Measurements from ENCODE around the gene CCDC170.

The CCDC170 gene

DNA sequence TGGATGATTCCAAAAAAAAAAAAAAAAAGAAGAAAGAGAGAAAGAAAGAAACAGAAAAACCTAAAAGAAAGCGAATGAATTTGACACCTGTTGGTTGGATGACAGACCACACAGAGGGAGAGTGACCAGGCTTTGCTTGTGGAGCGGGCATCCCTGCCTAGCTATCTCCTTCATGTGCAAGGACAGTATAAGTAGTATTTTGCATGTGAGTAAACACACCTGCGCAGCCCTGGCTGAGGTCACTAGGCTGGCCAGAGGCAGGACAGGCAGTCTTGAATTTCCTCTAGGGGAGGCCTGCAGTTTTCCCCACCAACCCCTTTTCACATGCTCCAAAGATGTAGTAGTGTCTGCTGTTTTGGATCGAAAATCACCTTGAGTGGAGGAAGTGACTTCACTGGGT, 126.4 kb downstream of the CCDC170 start:
- no peak for DNase-seq

GRCh38 chr6:151624071-151624470, 130.3 kb downstream of the CCDC170 start:
- DNase-seq: no peak

DNA sequence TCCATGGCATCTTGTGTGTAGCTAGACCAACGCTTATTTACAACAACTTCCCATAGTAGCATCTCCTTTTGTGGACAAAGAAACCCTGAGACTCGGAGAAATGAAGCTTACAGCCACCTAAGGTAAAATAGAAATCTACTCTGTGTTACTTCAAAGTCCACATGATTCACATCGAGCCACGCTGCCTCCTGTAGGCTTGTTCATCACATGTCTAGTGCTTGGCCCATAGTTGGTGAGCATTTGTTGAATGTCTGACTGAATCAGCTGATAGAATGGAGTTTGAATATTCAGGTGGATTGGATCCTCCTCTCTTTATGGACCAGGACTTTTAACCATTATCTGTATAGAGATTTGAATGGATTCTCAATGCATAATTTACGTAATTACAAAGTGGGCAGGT, 130.7 kb downstream of the CCDC170 start:
- DNase-seq: no peak

GRCh38 chr6:151624900-151625536, 131.2 kb downstream of the CCDC170 start:
- DNase-seq: no peak

DNA sequence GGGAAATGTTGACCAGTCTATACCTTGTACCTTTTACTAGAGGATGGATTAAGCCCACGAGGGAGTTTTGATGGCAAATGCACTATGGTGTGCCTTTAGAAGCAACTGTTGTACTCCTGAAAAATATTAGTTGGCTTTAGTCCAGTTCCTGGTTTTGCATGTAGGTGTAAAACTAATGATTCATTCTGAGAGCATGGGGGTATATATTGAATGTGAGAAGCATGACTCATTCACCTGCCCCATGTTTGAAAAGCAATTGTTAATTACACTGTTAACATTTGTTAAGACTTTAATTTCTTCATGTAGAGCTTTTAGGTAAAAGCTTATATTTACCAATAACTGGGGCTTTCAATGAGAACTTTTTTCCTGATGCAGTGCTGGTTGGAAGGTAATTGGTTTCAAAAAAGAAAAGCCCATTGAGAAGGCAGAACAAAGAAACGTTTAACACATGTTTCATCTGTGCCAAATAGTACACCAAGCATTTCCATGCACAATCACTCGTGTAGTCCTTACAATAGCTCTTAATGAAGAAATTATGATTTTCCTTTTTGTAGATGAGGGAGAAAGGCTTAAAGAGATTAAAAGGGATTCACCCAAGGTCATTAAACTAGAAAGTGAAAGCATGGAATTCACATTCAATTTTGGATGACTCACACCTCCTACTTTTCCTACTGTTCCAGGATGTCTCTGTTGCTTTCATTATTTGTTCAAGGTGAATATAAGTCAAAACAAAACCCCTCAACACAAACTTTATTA, 134.1 kb downstream of the CCDC170 start:
- no peak for DNase-seq

DNA sequence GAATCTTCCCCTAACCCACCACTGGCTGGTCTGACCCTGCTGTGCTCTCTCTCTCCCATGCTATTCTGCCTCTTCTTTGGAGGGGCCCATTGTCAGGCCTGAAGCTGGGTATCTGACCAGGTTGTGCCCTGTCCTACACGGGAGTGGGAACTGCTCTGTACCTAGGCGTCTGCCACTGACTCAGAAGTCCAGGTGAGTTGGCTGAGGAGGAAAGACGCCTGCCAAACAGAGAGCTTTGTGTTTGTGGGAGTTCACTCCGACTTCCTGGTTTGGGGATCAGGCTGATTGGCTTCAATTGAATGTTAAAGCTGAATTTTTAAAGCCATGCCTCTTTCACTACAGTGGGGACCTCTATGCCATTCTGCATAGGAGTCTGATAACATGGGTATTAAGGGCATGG, 136.0 kb downstream of the CCDC170 start:
- DNase-seq: no peak

- no peak for DNase-seq
Observed at GRCh38 chr6:151630387-151630786, 136.6 kb downstream of the CCDC170 start.

GRCh38 chr6:151630991-151631655, 137.3 kb downstream of the CCDC170 start:
- no peak for DNase-seq

- no peak for DNase-seq
Observed at GRCh38 chr6:151632415-151632987, 138.7 kb downstream of the CCDC170 start.

DNA sequence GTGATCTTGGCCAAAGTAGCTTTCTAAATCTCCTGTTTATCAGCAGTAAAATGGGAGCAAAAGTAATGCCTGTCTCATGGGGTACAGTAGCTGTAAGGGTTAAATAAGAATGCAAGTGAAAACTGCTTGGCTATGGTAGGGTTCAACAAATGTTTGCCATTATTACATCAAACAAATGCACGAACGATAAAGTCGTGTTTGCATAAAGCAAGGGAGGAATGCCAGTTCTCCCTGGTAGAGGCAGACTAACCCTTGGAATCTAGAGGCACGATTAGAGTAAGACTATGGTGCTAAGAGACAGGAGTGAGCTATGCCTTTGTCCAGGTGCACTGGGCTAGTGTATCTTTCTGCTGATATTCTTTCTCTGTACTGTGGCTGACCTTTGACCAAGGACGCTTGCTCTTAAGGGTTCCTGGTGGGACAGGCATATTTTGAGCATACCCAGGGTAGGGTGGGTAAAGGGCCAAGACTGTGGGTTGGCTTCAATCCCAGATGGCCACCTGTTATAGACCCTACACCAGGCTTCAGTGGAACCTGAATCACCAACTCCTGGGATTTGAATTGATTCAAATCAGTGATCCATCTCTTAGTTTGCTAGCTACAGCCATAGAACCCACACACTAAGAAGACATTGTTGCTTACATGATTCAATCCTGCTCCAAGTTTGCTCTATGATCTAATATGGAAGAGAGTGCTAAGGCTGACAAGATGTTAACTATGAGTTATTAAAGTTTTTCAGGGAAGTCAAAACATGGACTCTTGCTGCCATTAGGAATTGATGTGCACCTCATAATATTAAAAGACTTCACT, 139.9 kb downstream of the CCDC170 start:
- DNase-seq: no peak

GRCh38 chr6:151634336-151634720, 140.5 kb downstream of the CCDC170 start:
- no peak for DNase-seq

DNA sequence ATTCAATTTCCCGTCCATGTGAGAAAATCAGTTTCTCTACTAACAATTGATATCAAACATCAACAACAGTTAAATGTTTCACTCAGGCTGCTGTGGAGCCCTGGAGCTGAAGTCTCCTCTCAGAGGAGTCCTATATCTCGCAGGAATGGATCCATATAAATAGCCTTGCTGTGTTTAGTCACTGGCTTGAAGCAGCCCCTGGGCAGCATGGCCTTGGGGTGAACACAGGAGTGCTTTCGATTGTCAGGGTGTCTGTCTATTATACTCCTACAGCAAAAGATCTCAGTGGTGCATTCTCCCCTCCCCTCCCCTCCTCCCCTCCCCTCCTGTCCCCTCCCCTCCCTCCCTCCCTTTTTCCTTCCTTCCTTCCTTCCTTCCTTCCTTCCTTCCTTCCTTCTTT, 141.9 kb downstream of the CCDC170 start:
- no peak for DNase-seq

DNA sequence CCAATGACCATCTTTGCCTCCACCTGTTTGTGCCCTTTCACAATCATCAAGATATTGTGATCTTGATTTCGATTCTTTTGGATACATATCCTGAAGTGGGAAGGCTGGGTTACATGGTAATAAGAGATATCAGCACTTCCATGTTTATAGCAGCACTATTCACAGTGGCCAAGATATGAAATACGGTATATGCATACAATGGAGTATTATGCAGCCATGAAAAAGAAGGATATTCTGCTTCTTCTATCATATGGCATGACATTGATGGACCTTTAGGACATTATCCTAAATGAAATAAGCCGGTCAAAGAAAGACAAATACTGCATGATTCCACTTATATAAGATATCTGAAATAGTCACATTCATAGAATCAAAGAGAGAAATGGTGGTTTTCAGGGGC, 144.0 kb downstream of the CCDC170 start:
- DNase-seq: no peak

DNA sequence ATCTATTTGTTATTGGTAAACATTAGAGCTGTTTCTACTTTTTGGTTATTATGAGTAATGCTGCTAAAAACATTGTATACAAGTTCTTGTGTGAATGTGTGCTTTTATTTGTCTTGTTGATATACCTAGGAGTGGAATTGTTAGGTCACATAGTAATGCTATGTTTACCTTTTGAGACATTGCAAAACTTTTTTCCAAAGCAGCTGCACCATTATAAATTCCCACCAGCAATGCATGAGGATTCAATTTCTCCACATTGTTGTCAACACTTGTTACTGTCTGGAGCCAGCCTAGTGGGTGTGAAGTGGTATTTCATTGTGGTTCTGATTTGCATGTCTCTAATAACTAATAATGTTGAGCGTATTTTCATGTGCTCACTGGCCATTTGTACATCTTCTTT, 145.9 kb downstream of the CCDC170 start:
- no peak for DNase-seq

GRCh38 chr6:151641028-151641427, 147.2 kb downstream of the CCDC170 start:
- no peak for DNase-seq

GRCh38 chr6:151647976-151648639, 154.3 kb downstream of the CCDC170 start:
- DNase-seq: no peak

DNA sequence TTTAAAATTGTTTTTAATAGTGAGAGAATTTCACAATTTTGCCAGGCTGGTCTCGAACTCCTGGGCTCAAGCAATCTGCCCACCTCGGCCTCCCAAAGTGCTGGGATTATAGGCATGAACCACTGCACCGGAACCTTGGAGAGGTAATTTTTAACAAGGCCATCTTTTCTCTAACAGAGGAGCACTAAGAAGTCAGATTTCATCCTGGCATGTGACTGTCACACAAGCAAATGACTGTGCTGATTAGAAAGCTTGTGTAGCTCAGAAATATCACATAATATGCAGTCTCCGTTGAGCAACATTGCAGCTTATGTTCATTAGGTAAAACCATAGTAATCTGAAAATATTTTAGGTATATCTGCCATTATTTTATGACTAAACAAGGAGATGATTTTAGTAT, 156.0 kb downstream of the CCDC170 start:
- DNase-seq: no peak

DNA sequence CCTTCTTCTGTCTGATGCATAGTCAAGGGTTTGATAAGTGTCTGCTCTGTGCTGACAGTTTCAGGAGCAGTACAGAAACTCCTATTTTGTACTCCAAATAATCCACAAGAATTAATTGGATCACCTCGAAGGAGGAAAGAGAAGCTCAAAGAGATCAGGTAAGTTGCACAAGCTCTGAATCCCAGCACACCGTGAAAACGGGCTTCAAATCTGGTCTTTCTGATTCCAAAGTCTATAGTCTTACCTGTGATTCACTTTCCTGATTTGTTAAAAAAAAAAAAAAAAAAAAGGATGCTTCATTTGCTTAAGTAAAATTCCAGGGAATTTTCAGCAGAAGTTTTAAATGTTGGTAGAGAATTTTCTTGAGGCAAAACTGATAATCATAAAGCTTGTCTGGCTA, 157.8 kb downstream of the CCDC170 start:
- DNase-seq: no peak

GRCh38 chr6:151652325-151652724, 158.5 kb downstream of the CCDC170 start:
- no peak for DNase-seq

- no peak for DNase-seq
Observed at GRCh38 chr6:151655099-151655498, 161.3 kb downstream of the CCDC170 start.

DNA sequence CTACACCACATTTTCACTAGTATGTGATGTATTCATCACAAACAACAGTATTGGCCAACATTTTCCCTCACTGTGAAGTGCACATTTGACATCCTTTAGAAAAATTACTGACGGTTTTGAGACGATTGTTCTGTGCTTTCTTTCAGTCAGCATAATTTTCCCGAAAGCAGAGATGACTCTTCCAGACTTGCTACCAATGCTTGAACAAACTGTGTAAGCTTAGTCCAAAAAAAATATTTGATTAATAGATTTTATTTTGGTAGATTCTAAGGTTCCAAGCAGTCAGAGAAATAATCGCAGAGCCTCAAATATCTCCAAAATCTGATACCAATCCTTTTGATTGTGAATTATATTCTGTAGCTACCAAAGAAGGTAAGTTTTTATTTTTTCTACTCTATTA, 162.6 kb downstream of the CCDC170 start:
- no peak for DNase-seq

- no peak for DNase-seq
Observed at GRCh38 chr6:151658091-151658490, 164.3 kb downstream of the CCDC170 start.

Data from stimulated activated CD4-positive, alpha-beta T cell treated with anti-CD3 and anti-CD28 coated beads, Interleukin-4, amount 100 ng/mL, for 4 hours (primary cell).